Astrocyte (in vitro differentiated cells and primary cell): ENCODE results near the gene NRIP3. TPM values are rescaled to one million over a fixed set of nuclear protein-coding genes. Genes with fewer than 3 reads are reported as not detected.

ENCODE experiments used
- DNase-seq: peaks from one replicate; pipeline ENCODE4 v3.0.0-alpha.2; 2010; ENCODE audit warnings: low read depth
- FAIRE-seq: peaks from 2 replicates; lab custom pipeline; 2011; peaks lifted over from hg19 to GRCh38; lab: Jason Lieb, UNC
- H2AFZ ChIP-seq: 2 replicates; pipeline ENCODE4 v1.6.0; 2012; ENCODE audit warnings: low read depth, low read length, inconsistent platforms
- H3K27ac ChIP-seq: 2 replicates; pipeline ENCODE4 v1.5.1; 2011; ENCODE audit warnings: low read depth, low read length, inconsistent platforms
- H3K27me3 ChIP-seq: 2 replicates; pipeline ENCODE4 v1.6.0; 2011; ENCODE audit warnings: low read length, inconsistent platforms; ENCODE audit not compliant: insufficient read depth
- H3K36me3 ChIP-seq: 2 replicates; pipeline ENCODE4 v1.5.1; 2011; ENCODE audit warnings: low read length, inconsistent platforms; ENCODE audit not compliant: insufficient read depth
- H3K4me1 ChIP-seq: 2 replicates; pipeline ENCODE4 v1.5.1; 2011; ENCODE audit warnings: low read length, inconsistent platforms; ENCODE audit not compliant: insufficient read depth
- H3K4me2 ChIP-seq: 2 replicates; pipeline ENCODE4 v1.6.0; 2012; ENCODE audit warnings: low read length, inconsistent platforms
- H3K4me3 ChIP-seq: 2 replicates; pipeline ENCODE4 v1.5.1; 2011; ENCODE audit warnings: low read depth, mild to moderate bottlenecking, low read length, inconsistent platforms; ENCODE audit not compliant: insufficient read depth
- H3K79me2 ChIP-seq: 2 replicates; pipeline ENCODE4 v1.6.0; 2012; ENCODE audit warnings: mild to moderate bottlenecking, low read length, inconsistent platforms; ENCODE audit not compliant: insufficient read depth
- H3K9ac ChIP-seq: 2 replicates; pipeline ENCODE4 v1.6.0; 2012; ENCODE audit warnings: mild to moderate bottlenecking, low read length, inconsistent platforms
- H3K9me3 ChIP-seq: 2 replicates; pipeline ENCODE4 v1.5.1; 2012; ENCODE audit warnings: low read depth, mild to moderate bottlenecking, low read length, inconsistent platforms; ENCODE audit not compliant: insufficient read depth
- H4K20me1 ChIP-seq: 2 replicates; pipeline ENCODE4 v1.6.0; 2012; ENCODE audit warnings: low read length, inconsistent platforms; ENCODE audit not compliant: insufficient read depth
- H3K27ac Mint-ChIP-seq: one replicate; pipeline ENCODE4 v1.8.0; 2021; ENCODE audit warnings: mild to moderate bottlenecking, mixed read lengths; ENCODE audit not compliant: unreplicated experiment
- H3K27me3 Mint-ChIP-seq: one replicate; pipeline ENCODE4 v1.8.0; 2021; ENCODE audit warnings: low read depth, mixed read lengths; ENCODE audit not compliant: unreplicated experiment
- H3K36me3 Mint-ChIP-seq: one replicate; pipeline ENCODE4 v1.8.0; 2021; ENCODE audit warnings: low read depth, mixed read lengths; ENCODE audit not compliant: unreplicated experiment
- H3K4me1 Mint-ChIP-seq: one replicate; pipeline ENCODE4 v1.8.0; 2021; ENCODE audit warnings: low read depth, mixed read lengths; ENCODE audit not compliant: unreplicated experiment
- H3K4me3 Mint-ChIP-seq: one replicate; pipeline ENCODE4 v1.8.0; 2021; ENCODE audit warnings: mild to moderate bottlenecking, moderate library complexity, mixed read lengths; ENCODE audit not compliant: unreplicated experiment
- H3K9me3 Mint-ChIP-seq: one replicate; pipeline ENCODE4 v1.8.0; 2021; ENCODE audit warnings: mild to moderate bottlenecking, mixed read lengths; ENCODE audit not compliant: unreplicated experiment
- CTCF ChIP-seq: IDR thresholded peaks from 2 replicates; pipeline ENCODE4 v1.5.1; 2011; ENCODE audit warnings: low read depth, mild to moderate bottlenecking, inconsistent platforms, low read length, moderate library complexity; ENCODE audit not compliant: insufficient read depth
- EZH2 ChIP-seq: IDR thresholded peaks from 2 replicates; pipeline ENCODE4 v1.6.1; 2012; ENCODE audit warnings: mild to moderate bottlenecking, low read length, inconsistent platforms; ENCODE audit not compliant: insufficient read depth
- total RNA-seq: library from RNA; stranded (reverse); gene quantifications from 2 replicates; pipeline ENCODE4 v1.2.1, GENCODE V29; 2021

Gene NRIP3
- total RNA-seq, 1 donor from 2014 or later: 11.6 TPM

- H3K27ac Mint-ChIP-seq: no peak overlapping the region
- no peak overlapping the region for H3K9ac ChIP-seq
These were observed 16.1 kb upstream of the NRIP3 start for GRCh38 chr11:9019861-9020260.

GRCh38 chr11:9017773-9018172, 14.0 kb upstream of the NRIP3 start:
- Histone ChIP-seq H3K36me3 (no peaks in the 10 kb centered on the region), H3K27me3 (no peaks in the 10 kb centered on the region), H3K4me3 (no peak overlapping the region), H3K9ac (no peak overlapping the region), H3K79me2 (no peaks in the 10 kb centered on the region), H4K20me1 (no peaks in the 10 kb centered on the region), H3K4me2 (no peak overlapping the region), H2AFZ (no peak overlapping the region), H3K9me3 (no peaks in the 10 kb centered on the region), H3K27ac (no peak overlapping the region), H3K4me1 (no peaks in the 10 kb centered on the region)
- DNase-seq: no peak
- FAIRE-seq: no peak
- H3K27ac Mint-ChIP-seq: no peak overlapping the region
- no peak overlapping the region for H3K4me3 Mint-ChIP-seq
- TF ChIP-seq CTCF: no peak
- peaks cover 10% of the 10 kb centered on the region for H3K36me3 Mint-ChIP-seq
- peaks cover 7% of the 10 kb centered on the region for H3K27me3 Mint-ChIP-seq
- H3K9me3 Mint-ChIP-seq: peaks cover 1% of the 10 kb centered on the region
- peaks cover 1% of the 10 kb centered on the region for H3K4me1 Mint-ChIP-seq

More at GRCh38 chr11:9019861-9020260, 16.1 kb upstream of the NRIP3 start:
- Histone ChIP-seq H3K79me2 (no peaks in the 10 kb centered on the region), H3K27me3 (no peaks in the 10 kb centered on the region), H2AFZ (no peak overlapping the region), H4K20me1 (no peaks in the 10 kb centered on the region), H3K4me3 (no peak overlapping the region), H3K9me3 (no peaks in the 10 kb centered on the region), H3K27ac (no peak overlapping the region), H3K4me2 (no peak overlapping the region), H3K36me3 (no peaks in the 10 kb centered on the region), H3K4me1 (no peaks in the 10 kb centered on the region)
- DNase-seq (no peak), FAIRE-seq (no peak)
- H3K36me3 Mint-ChIP-seq: peaks cover 13% of the 10 kb centered on the region
- H3K27me3 Mint-ChIP-seq: peaks cover 7% of the 10 kb centered on the region
- no peak for TF ChIP-seq EZH2
- TF ChIP-seq CTCF: no peak
- no peak overlapping the region for H3K4me3 Mint-ChIP-seq
- H3K4me1 Mint-ChIP-seq: peaks cover 3% of the 10 kb centered on the region
- no peaks in the 10 kb centered on the region for H3K9me3 Mint-ChIP-seq

GRCh38 chr11:9016916-9017642, 13.3 kb upstream of the NRIP3 start:
- no peaks in the 10 kb centered on the region for H3K36me3 ChIP-seq
- Mint-ChIP-seq H3K27ac (no peak overlapping the region), H3K27me3 (peaks cover 4% of the 10 kb centered on the region), H3K4me3 (no peak overlapping the region), H3K9me3 (peaks cover 1% of the 10 kb centered on the region), H3K36me3 (peaks cover 8% of the 10 kb centered on the region), H3K4me1 (no peaks in the 10 kb centered on the region)
- FAIRE-seq (no peak), DNase-seq (no peak)
- no peaks in the 10 kb centered on the region for H4K20me1 ChIP-seq
- no peak overlapping the region for H3K27ac ChIP-seq
- TF ChIP-seq EZH2: no peak
- TF ChIP-seq CTCF: no peak
- no peak overlapping the region for H2AFZ ChIP-seq
- no peaks in the 10 kb centered on the region for H3K79me2 ChIP-seq
- H3K9me3 ChIP-seq: no peaks in the 10 kb centered on the region
- no peaks in the 10 kb centered on the region for H3K4me1 ChIP-seq
- no peak overlapping the region for H3K4me2 ChIP-seq
- H3K4me3 ChIP-seq: no peak overlapping the region
- no peak overlapping the region for H3K9ac ChIP-seq
- H3K27me3 ChIP-seq: no peaks in the 10 kb centered on the region
